Lung (tissue), 12 donors: ENCODE results near the gene PROK1. TPM values are rescaled to one million over a fixed set of nuclear protein-coding genes. Genes with fewer than 3 reads are reported as not detected.
A peak's percentile ranks its signal among the peaks of the same experiment; 100 is the strongest.

ENCODE experiments used
- ATAC-seq: fragments of 200-7000 bp; cut with Tn5 transposase; one replicate; pipeline ENCODE4 v1.9.1; 2020; ENCODE audit warnings: moderate number of reproducible peaks; ENCODE audit not compliant: insufficient read depth, low FRiP score
- DNase-seq, 3 donors: peaks; one replicate each; pipeline ENCODE4 v3.0.0-alpha.2; 2013 to 2017
- H3K27ac ChIP-seq, 2 donors: one replicate each; pipeline ENCODE4 v1.5.1; 2013; ENCODE audit warnings: mild to moderate bottlenecking in 2 of 2, moderate library complexity in 2 of 2, control low read depth in 1 of 2, inconsistent platforms in 1 of 2, low read depth in 1 of 2, low read length in 1 of 2
- H3K27me3 ChIP-seq, 3 donors: one replicate each; pipeline ENCODE4 v1.5.1; 2013; ENCODE audit warnings: low read length in 2 of 3; ENCODE audit not compliant: control insufficient read depth in 3 of 3, insufficient read depth in 3 of 3
- H3K36me3 ChIP-seq, 4 donors: one replicate each; pipeline ENCODE4 v1.5.1; 2013; ENCODE audit warnings: low read length in 4 of 4, mild to moderate bottlenecking in 1 of 4, moderate library complexity in 1 of 4; ENCODE audit not compliant: control insufficient read depth in 4 of 4, insufficient read depth in 4 of 4
- H3K4me1 ChIP-seq, 5 donors: one replicate each; pipeline ENCODE4 v1.5.1; 2013; ENCODE audit warnings: low read length in 5 of 5, mild to moderate bottlenecking in 2 of 5, moderate library complexity in 1 of 5; ENCODE audit not compliant: control insufficient read depth in 5 of 5, insufficient read depth in 5 of 5
- H3K4me3 ChIP-seq: one replicate; pipeline ENCODE4 v1.5.1; 2013; ENCODE audit warnings: mild to moderate bottlenecking, control low read depth, moderate library complexity
- H3K9ac ChIP-seq, 2 donors: one replicate each; pipeline ENCODE4 v1.5.1; 2013; ENCODE audit warnings: low read length in 2 of 2, control low read depth in 1 of 2; ENCODE audit not compliant: insufficient read depth in 1 of 2
- H3K9me3 ChIP-seq, 4 donors: one replicate each; pipeline ENCODE4 v1.5.1; 2013; ENCODE audit warnings: low read length in 3 of 4, mild to moderate bottlenecking in 1 of 4, moderate library complexity in 1 of 4; ENCODE audit not compliant: control insufficient read depth in 4 of 4, insufficient read depth in 3 of 4
- CTCF ChIP-seq: IDR thresholded peaks from 2 replicates; pipeline ENCODE4 v1.5.1; 2012; ENCODE audit warnings: mild to moderate bottlenecking; ENCODE audit errors: control extremely low read depth, extremely low read depth
- WGBS, 2 donors: extraction: QIAGEN DNeasy Blood & Tissue Kit; methylation state at CpG; one replicate each; pipeline ENCODE4 v1.1.7; 2013; 5-methylcytosine and 5-hydroxymethylcytosine counted together
- polyA plus RNA-seq, 2 donors: library from polyadenylated mRNA; stranded (reverse); fragments of 200-250 nt; gene quantifications; one replicate each; pipeline ENCODE4 v1.2.1, GENCODE V29; 2013
- total RNA-seq, 2 donors: library from RNA; depleted of rRNA in 1 of 2; stranded (reverse); fragments of >200 nt in 1 of 2; gene quantifications; one replicate each; pipeline ENCODE4 v1.2.1, GENCODE V29; 2014 to 2021
- donor health status: control.
- donor health status: control.
- donor health status: Bipolar disorder and iron deficiency.
- donor health status: healthy.
- donor health status: DM: yes; HTN: yes; CAD: no.

PROK1 gene
- total and polyA plus RNA-seq, 4 donors: 0.05 to 0.22 TPM; not detected in 2

- Histone ChIP-seq H3K27me3 (no peaks in the 10 kb centered on the region), H3K9ac (no peak overlapping the region), H3K4me1 (no peaks in the 10 kb centered on the region), H3K4me3 (no peak overlapping the region), H3K36me3 (no peaks in the 10 kb centered on the region), H3K9me3 (no peaks in the 10 kb centered on the region), H3K27ac (no peak overlapping the region)
- ATAC-seq (no peak), DNase-seq (no peak)
- 69 to 81% methylated on average over 5 of the region's 5 CpGs for WGBS, 2 donors
- no peak for TF ChIP-seq CTCF
Measured at GRCh38 chr1:110494036-110494435, 43.1 kb downstream of the PROK1 start.

GRCh38 chr1:110494522-110495406, 43.8 kb downstream of the PROK1 start:
- DNase-seq (no peak), ATAC-seq (no peak)
- TF ChIP-seq CTCF: no peak
- no peaks in the 10 kb centered on the region for H3K27me3 ChIP-seq
- no peaks in the 10 kb centered on the region for H3K36me3 ChIP-seq
- no peaks in the 10 kb centered on the region for H3K4me1 ChIP-seq
- H3K4me3 ChIP-seq: no peak overlapping the region
- H3K27ac ChIP-seq: no peak overlapping the region
- no peak overlapping the region for H3K9ac ChIP-seq
- 42 to 50% methylated on average over 21 of the region's 21 CpGs for WGBS, 2 donors
- no peaks in the 10 kb centered on the region for H3K9me3 ChIP-seq

GRCh38 chr1:110495926-110496600, 45.1 kb downstream of the PROK1 start:
- Histone ChIP-seq H3K27ac (no peak overlapping the region), H3K9ac (no peak overlapping the region), H3K4me3 (no peak overlapping the region), H3K36me3 (no peaks in the 10 kb centered on the region), H3K9me3 (no peaks in the 10 kb centered on the region), H3K27me3 (no peaks in the 10 kb centered on the region), H3K4me1 (no peaks in the 10 kb centered on the region)
- peak; percentile 82 for ATAC-seq
- DNase-seq: peak; percentile 75 to 81 (median 79)
- peak; percentile 87 for TF ChIP-seq CTCF
- WGBS, 2 donors: 26 to 27% methylated on average over 8 of the region's 8 CpGs
